Measurements from ENCODE around the gene DLEU7.

DLEU7 gene

DNA sequence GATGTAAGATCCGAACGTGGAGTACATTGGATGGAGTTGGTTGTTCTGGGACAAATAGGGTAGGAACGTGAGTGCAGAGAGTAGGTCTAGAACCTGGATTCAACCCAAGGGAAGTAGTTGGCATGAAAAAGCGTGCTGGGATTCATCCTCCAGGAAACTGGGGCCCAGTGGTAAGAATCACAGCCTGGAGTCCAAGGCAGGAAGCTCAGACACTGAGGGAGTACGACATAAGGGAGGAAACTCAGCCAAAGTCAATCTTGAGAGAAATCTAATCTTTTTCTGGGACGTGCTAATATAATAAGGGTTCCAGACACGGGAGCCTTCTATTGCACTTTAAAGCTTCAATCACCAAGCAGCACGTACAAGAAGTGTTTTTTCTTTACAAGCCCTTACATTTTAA lies 46.4 kb downstream of the DLEU7 start:
- in situ Hi-C loops (cut with MboI; ENCODE audit: low sequenced_read_pairs): no loop called here

DNA sequence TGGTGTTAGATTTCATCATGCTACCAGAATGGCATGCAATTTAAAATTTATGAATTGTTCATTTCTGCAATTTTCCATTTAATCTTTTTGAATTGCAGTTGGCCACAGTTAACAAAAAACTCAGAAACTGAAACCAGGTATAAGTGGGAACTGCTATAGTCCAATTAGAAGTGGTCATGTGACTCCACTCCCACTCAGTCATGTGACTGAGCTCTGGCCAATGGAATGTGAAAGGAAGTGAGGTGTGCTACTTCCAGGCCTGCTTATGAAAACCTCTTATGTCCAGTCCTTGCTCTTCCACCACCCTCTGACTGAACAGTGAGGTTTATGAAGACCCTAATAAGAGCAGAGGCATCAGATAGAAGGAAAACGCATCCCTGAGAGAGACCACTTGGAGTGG lies 47.0 kb downstream of the DLEU7 start:
- in situ Hi-C loops (cut with MboI; ENCODE audit: low sequenced_read_pairs): no loop called here

DNA sequence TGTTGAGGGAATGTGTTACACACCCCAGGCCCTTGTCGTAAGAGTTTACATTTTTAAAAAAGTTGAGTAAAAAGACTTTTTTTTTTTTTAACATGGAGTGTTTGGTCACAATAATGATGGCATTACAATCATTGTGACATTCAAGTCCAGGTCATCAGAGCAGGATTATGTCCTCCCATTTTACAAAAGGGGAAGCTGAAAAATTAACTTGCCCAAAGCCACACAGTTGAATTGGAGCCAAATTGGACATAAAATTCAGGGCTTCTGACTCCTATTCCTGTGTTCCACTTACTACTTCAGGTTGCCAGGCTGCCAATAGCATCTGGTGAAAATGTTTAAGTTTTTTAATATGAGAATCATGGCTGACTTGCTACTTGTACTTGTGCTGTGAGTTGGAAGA lies 49.3 kb downstream of the DLEU7 start:
- in situ Hi-C loops (cut with MboI; ENCODE audit: low sequenced_read_pairs): no loop called here

GRCh38 chr13:50793026-50793425 lies 50.5 kb downstream of the DLEU7 start:
- in situ Hi-C loops (cut with MboI; ENCODE audit: low sequenced_read_pairs): no loop called here

DNA sequence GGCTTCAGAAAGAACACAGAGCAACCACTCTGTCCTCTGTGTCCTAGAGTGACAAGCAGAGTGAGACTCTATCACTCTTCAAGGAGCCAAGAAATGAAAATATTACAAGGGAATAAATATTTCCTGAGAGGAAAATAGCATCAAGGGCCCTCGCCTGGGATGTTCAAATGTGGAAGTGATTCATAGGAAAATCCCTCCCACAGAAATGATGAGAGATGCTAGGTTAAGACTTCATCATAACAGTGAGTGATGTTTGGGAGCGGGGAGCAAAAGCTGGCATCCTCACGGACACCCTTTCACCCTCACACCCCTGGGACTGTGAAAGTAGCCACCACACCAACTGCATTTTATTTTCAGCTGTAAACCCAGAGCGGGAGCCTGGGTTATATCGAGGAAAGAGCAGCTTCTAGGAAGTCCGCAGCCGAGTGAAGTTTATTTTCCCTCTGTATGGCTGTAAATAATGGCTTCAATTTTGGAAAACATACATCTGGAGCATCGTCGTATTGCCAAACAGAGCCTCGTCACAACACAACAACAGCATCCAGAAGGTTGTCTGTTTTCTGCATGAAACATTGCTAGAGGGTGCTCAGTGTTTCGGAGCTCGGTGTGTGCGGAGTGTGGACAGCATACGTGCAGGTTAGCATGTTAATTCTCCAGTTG lies 54.8 kb downstream of the DLEU7 start:
- in situ Hi-C loops (cut with MboI; ENCODE audit: low sequenced_read_pairs): no loop called here

DNA sequence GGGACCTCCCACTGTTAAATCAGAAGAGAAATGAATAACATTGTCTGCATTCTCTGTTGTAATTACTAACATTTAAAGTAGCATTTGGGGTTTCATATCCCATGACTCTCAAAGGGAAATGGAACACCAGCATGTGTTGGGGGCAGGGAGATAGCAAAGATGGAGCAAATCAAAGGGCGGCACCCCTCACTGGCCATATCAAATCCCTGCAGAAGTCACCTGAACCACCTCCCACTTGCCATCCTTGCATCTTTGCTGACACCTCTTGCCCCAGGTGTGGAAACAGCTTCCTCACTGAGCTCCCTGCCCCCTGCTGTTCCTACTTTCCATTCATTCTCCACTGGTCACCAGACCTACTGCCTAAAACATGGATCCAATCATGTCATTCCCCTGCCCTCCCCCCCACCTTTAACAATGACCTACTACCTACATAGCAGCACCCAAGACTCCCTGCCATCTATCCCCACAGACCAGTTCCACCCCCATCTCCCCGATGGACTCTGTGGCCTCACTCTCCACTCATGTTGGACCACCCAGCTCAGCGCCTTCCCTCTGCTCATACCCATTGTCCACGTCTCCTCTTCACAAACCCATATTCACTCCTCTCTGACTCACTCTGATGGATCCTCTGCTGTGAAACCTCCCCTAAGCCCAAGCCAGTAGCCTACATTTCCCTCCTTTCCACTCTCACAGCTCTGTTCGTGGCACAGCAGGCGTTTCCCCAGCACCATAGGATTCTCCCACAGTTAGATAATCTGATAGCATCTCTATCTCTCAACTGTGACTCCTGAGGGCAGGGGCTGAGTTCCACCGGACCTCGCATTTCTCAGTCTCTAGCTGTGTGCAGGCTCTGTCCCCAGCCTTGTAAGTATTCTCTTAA lies 55.9 kb downstream of the DLEU7 start:
- in situ Hi-C loops (cut with MboI; ENCODE audit: low sequenced_read_pairs): no loop called here

GRCh38 chr13:50783717-50784290 lies 59.7 kb downstream of the DLEU7 start:
- in situ Hi-C loops (cut with MboI; ENCODE audit: low sequenced_read_pairs): no loop called here

DNA sequence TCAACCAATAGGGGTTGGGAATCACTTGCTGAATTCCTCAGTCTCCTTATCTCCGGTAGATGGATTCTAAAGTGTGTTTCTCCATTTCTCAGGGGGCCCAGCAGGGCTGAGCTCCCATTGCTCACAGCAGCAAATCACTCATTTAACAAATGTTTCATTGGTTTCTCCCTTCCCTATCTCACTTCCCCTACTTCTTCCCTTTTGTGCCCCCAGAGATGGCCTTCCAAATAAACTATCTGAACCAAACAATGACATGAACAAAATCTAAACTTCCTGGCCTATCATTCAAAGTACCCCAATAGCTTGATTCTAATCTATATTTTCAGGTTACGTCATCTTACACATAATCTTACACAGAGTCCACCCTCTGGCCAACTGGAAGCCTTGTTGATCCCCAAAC lies 60.4 kb downstream of the DLEU7 start:
- in situ Hi-C loops (cut with MboI; ENCODE audit: low sequenced_read_pairs): no loop called here

- in situ Hi-C loops (cut with MboI; ENCODE audit: low sequenced_read_pairs): no loop called here
Measured at GRCh38 chr13:50780201-50781015, 63.1 kb downstream of the DLEU7 start.

DNA sequence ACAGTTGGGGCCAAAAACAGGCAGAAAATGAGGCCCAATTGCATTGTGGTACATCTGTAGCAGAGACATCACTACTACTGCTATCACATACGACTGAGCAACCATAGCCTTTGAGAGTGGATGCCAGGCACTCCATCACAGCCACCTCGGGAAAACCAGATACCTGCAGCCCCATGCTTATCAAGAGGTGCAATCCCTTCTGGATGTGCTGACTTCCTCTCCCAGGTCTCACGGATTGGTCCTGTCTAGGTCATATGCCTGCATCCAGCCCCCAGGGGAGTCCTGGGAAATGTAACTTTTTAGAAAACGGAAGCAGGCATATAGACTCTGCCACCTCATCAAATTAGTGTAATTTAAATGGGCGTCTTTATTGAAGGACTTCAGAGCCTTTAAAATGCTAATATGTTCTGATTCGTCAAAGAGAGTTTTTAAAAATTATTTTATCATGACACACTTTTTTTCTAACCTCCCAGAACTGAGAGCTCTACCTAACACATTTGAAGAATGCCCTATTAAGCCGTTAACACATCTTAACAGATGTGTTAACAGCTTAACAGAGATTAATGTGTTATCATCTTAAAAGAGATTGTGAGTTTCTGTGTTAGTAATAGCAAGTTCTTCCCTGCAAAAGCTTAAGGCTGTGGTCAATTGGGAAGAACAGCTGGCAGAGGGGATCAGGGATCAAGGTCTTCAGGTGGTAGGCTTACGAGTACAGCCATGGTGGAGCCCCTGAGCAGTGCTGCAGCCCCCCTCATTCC lies 63.9 kb downstream of the DLEU7 start:
- in situ Hi-C loops (cut with MboI; ENCODE audit: low sequenced_read_pairs): no loop called here
